Measurements from ENCODE around the gene PTPRN2.

The PTPRN2 gene

GRCh38 chr7:157863176-157863575, 724.4 kb downstream of the PTPRN2 start:
- in situ Hi-C loops (cut with HindIII; ENCODE audit: low pct_unique_long_range_greater_than_20kb, low sequenced_read_pairs), result no loop called here
- DNase-seq (ENCODE audit: low read depth in 1 of 2, low spot score in 1 of 2), result no peak

GRCh38 chr7:157862731-157863130, 724.9 kb downstream of the PTPRN2 start:
- no peak for TF ChIP-seq JUND (IDR thresholded peaks at IDR 0.05; ENCODE audit: low read depth)

More at GRCh38 chr7:157863176-157863575, 724.4 kb downstream of the PTPRN2 start:
- no peak for TF ChIP-seq JUND (IDR thresholded peaks at IDR 0.05; ENCODE audit: low read depth)

GRCh38 chr7:157861551-157861950, 726.1 kb downstream of the PTPRN2 start:
- in situ Hi-C loops (cut with HindIII; ENCODE audit: low pct_unique_long_range_greater_than_20kb, low sequenced_read_pairs), result no loop called here

More at GRCh38 chr7:157862731-157863130, 724.9 kb downstream of the PTPRN2 start:
- in situ Hi-C loops (cut with HindIII; ENCODE audit: low pct_unique_long_range_greater_than_20kb, low sequenced_read_pairs), result no loop called here
- DNase-seq (ENCODE audit: low read depth in 1 of 2, low spot score in 1 of 2), result no peak

GRCh38 chr7:157861031-157861491, 726.6 kb downstream of the PTPRN2 start:
- DNase-seq (ENCODE audit: low read depth in 1 of 2, low spot score in 1 of 2), result no peak
- in situ Hi-C loops (cut with HindIII; ENCODE audit: low pct_unique_long_range_greater_than_20kb, low sequenced_read_pairs), result no loop called here
- TF ChIP-seq JUND (IDR thresholded peaks at IDR 0.05; ENCODE audit: low read depth), result no peak

More at GRCh38 chr7:157861551-157861950, 726.1 kb downstream of the PTPRN2 start:
- no peak for TF ChIP-seq JUND (IDR thresholded peaks at IDR 0.05; ENCODE audit: low read depth)
- no peak for DNase-seq (ENCODE audit: low read depth in 1 of 2, low spot score in 1 of 2)

GRCh38 chr7:157860406-157860805, 727.2 kb downstream of the PTPRN2 start:
- no peak for DNase-seq (ENCODE audit: low read depth in 1 of 2, low spot score in 1 of 2)
- no peak for TF ChIP-seq JUND (IDR thresholded peaks at IDR 0.05; ENCODE audit: low read depth)
- in situ Hi-C loops (cut with HindIII; ENCODE audit: low pct_unique_long_range_greater_than_20kb, low sequenced_read_pairs), result no loop called here

GRCh38 chr7:157859915-157860314, 727.7 kb downstream of the PTPRN2 start:
- TF ChIP-seq JUND (IDR thresholded peaks at IDR 0.05; ENCODE audit: low read depth), result no peak
- in situ Hi-C loops (cut with HindIII; ENCODE audit: low pct_unique_long_range_greater_than_20kb, low sequenced_read_pairs), result no loop called here
- DNase-seq (ENCODE audit: low read depth in 1 of 2, low spot score in 1 of 2), result no peak

- no peak for TF ChIP-seq JUND (IDR thresholded peaks at IDR 0.05; ENCODE audit: low read depth)
- in situ Hi-C loops (cut with HindIII; ENCODE audit: low pct_unique_long_range_greater_than_20kb, low sequenced_read_pairs), result no loop called here
- no peak for DNase-seq (ENCODE audit: low read depth in 1 of 2, low spot score in 1 of 2)
Measured at GRCh38 chr7:157857578-157858075, 730.0 kb downstream of the PTPRN2 start.

GRCh38 chr7:157856873-157857577, 730.6 kb downstream of the PTPRN2 start:
- in situ Hi-C loops (cut with HindIII; ENCODE audit: low pct_unique_long_range_greater_than_20kb, low sequenced_read_pairs), result no loop called here
- no peak for DNase-seq (ENCODE audit: low read depth in 1 of 2, low spot score in 1 of 2)
- TF ChIP-seq JUND (IDR thresholded peaks at IDR 0.05; ENCODE audit: low read depth), result no peak

GRCh38 chr7:157855452-157856213, 732.0 kb downstream of the PTPRN2 start:
- no peak for DNase-seq (ENCODE audit: low read depth in 1 of 2, low spot score in 1 of 2)
- TF ChIP-seq JUND (IDR thresholded peaks at IDR 0.05; ENCODE audit: low read depth), result no peak
- in situ Hi-C loops (cut with HindIII; ENCODE audit: low pct_unique_long_range_greater_than_20kb, low sequenced_read_pairs), result no loop called here

- TF ChIP-seq JUND (IDR thresholded peaks at IDR 0.05; ENCODE audit: low read depth), result no peak
- in situ Hi-C loops (cut with HindIII; ENCODE audit: low pct_unique_long_range_greater_than_20kb, low sequenced_read_pairs), result no loop called here
- DNase-seq (ENCODE audit: low read depth in 1 of 2, low spot score in 1 of 2), result no peak
Measured at GRCh38 chr7:157855016-157855415, 732.6 kb downstream of the PTPRN2 start.

GRCh38 chr7:157854066-157854891, 733.3 kb downstream of the PTPRN2 start:
- TF ChIP-seq JUND (IDR thresholded peaks at IDR 0.05; ENCODE audit: low read depth), result no peak
- in situ Hi-C loops (cut with HindIII; ENCODE audit: low pct_unique_long_range_greater_than_20kb, low sequenced_read_pairs), result no loop called here
- DNase-seq (ENCODE audit: low read depth in 1 of 2, low spot score in 1 of 2), result no peak

- DNase-seq (ENCODE audit: low read depth in 1 of 2, low spot score in 1 of 2), result no peak
- no peak for TF ChIP-seq JUND (IDR thresholded peaks at IDR 0.05; ENCODE audit: low read depth)
- in situ Hi-C loops (cut with HindIII; ENCODE audit: low pct_unique_long_range_greater_than_20kb, low sequenced_read_pairs), result no loop called here
Measured at GRCh38 chr7:157853789-157854065, 733.9 kb downstream of the PTPRN2 start.

Data from T47D (cell line).